HUES6 (cell line): Measurements from ENCODE around the gene LEUTX.
"Not testable (repeated sequence)": the region's sequence is repeated elsewhere in the genome, so short reads cannot be mapped to it uniquely, and the experiment has no call there.

ENCODE experiments used
- H3K27ac ChIP-seq: 2 replicates; pipeline ENCODE4 v1.7.0; 2013; ENCODE audit warnings: low read depth, mild to moderate bottlenecking, low read length, inconsistent platforms
- H3K27me3 ChIP-seq: 2 replicates; pipeline ENCODE4 v1.6.1; 2013; ENCODE audit warnings: low read length; ENCODE audit not compliant: control insufficient read depth, insufficient read depth
- H3K36me3 ChIP-seq: 2 replicates; pipeline ENCODE4 v1.6.1; 2013; ENCODE audit warnings: low read length; ENCODE audit not compliant: control insufficient read depth, insufficient read depth
- H3K4me1 ChIP-seq: 2 replicates; pipeline ENCODE4 v1.6.1; 2013; ENCODE audit warnings: low read length; ENCODE audit not compliant: control insufficient read depth, insufficient read depth
- H3K4me3 ChIP-seq: 2 replicates; pipeline ENCODE4 v1.5.1; 2013; ENCODE audit warnings: low read depth, low read length
- H3K9ac ChIP-seq: one replicate; pipeline ENCODE4 v1.6.1; 2013; ENCODE audit warnings: mild to moderate bottlenecking, low read length
- H3K9me3 ChIP-seq: 2 replicates; pipeline ENCODE4 v1.6.1; 2013; ENCODE audit warnings: low read depth, low read length; ENCODE audit not compliant: control insufficient read depth, insufficient read depth

The LEUTX gene

GRCh38 chr19:39780894-39781293, 2.2 kb downstream of the LEUTX start:
- Histone ChIP-seq H3K9me3 (no peaks in the 10 kb centered on the region), H3K36me3 (no peaks in the 10 kb centered on the region), H3K27ac (no peak overlapping the region), H3K4me1 (no peaks in the 10 kb centered on the region), H3K4me3 (no peak overlapping the region), H3K27me3 (peaks cover 19% of the 10 kb centered on the region; the same call in 1 of the 2 replicates), H3K9ac (no peak overlapping the region)

- H3K9me3 ChIP-seq = no peaks in the 10 kb centered on the region
- no peak overlapping the region for H3K9ac ChIP-seq
- H3K27me3 ChIP-seq = peaks cover 20% of the 10 kb centered on the region; the same call in 1 of the 2 replicates
- no peak overlapping the region for H3K27ac ChIP-seq
- H3K4me1 ChIP-seq = no peaks in the 10 kb centered on the region
- H3K36me3 ChIP-seq = no peaks in the 10 kb centered on the region
- H3K4me3 ChIP-seq = no peak overlapping the region
Measured at GRCh38 chr19:39788244-39788643, 9.6 kb downstream of the LEUTX start.

GRCh38 chr19:39792999-39793546, 14.4 kb downstream of the LEUTX start:
- Histone ChIP-seq H3K4me3 (peak overlapping the region; percentile 83), H3K4me1 (peaks cover 11% of the 10 kb centered on the region), H3K27me3 (no peaks in the 10 kb centered on the region), H3K9me3 (no peaks in the 10 kb centered on the region), H3K27ac (no peak overlapping the region), H3K36me3 (no peaks in the 10 kb centered on the region), H3K9ac (no peak overlapping the region)

GRCh38 chr19:39795001-39795400, 16.3 kb downstream of the LEUTX start:
- Histone ChIP-seq H3K4me1 (peaks cover 11% of the 10 kb centered on the region), H3K27me3 (no peaks in the 10 kb centered on the region), H3K27ac (no peak overlapping the region), H3K9me3 (no peaks in the 10 kb centered on the region), H3K4me3 (no peak overlapping the region), H3K9ac (no peak overlapping the region), H3K36me3 (no peaks in the 10 kb centered on the region)

- Histone ChIP-seq H3K36me3 (no peaks in the 10 kb centered on the region), H3K9ac (peak overlapping the region; percentile 38), H3K27ac (no peak overlapping the region), H3K27me3 (no peaks in the 10 kb centered on the region), H3K9me3 (no peaks in the 10 kb centered on the region), H3K4me1 (peaks cover 11% of the 10 kb centered on the region), H3K4me3 (no peak overlapping the region)
Measured at GRCh38 chr19:39796000-39796498, 17.4 kb downstream of the LEUTX start.

GRCh38 chr19:39797083-39797482, 18.4 kb downstream of the LEUTX start:
- no peak overlapping the region for H3K4me3 ChIP-seq
- no peaks in the 10 kb centered on the region for H3K9me3 ChIP-seq
- H3K9ac ChIP-seq = no peak overlapping the region
- no peaks in the 10 kb centered on the region for H3K27me3 ChIP-seq
- H3K27ac ChIP-seq = no peak overlapping the region
- no peaks in the 10 kb centered on the region for H3K36me3 ChIP-seq
- H3K4me1 ChIP-seq = peaks cover 11% of the 10 kb centered on the region

GRCh38 chr19:39802958-39803357, 24.3 kb downstream of the LEUTX start:
- no peaks in the 10 kb centered on the region for H3K27me3 ChIP-seq
- H3K9ac ChIP-seq = no peak overlapping the region
- peaks cover 9% of the 10 kb centered on the region; the same call in 1 of the 2 replicates for H3K4me1 ChIP-seq
- no peaks in the 10 kb centered on the region for H3K9me3 ChIP-seq
- no peak overlapping the region for H3K27ac ChIP-seq
- H3K36me3 ChIP-seq = no peaks in the 10 kb centered on the region
- no peak overlapping the region for H3K4me3 ChIP-seq

GRCh38 chr19:39805104-39805503, 26.4 kb downstream of the LEUTX start:
- H3K27ac ChIP-seq = no peak overlapping the region

GRCh38 chr19:39807846-39808364, 29.3 kb downstream of the LEUTX start:
- Histone ChIP-seq H3K4me3 (no peak overlapping the region), H3K9ac (no peak overlapping the region), H3K9me3 (peaks cover 4% of the 10 kb centered on the region; the same call in 1 of the 2 replicates), H3K4me1 (peaks cover 7% of the 10 kb centered on the region; the same call in 1 of the 2 replicates), H3K36me3 (no peaks in the 10 kb centered on the region), H3K27me3 (no peaks in the 10 kb centered on the region), H3K27ac (no peak overlapping the region)

More at GRCh38 chr19:39805104-39805503, 26.4 kb downstream of the LEUTX start:
- Histone ChIP-seq H3K36me3 (no peaks in the 10 kb centered on the region), H3K4me3 (no peak overlapping the region), H3K9me3 (peaks cover 4% of the 10 kb centered on the region; the same call in 1 of the 2 replicates), H3K4me1 (peaks cover 9% of the 10 kb centered on the region; the same call in 1 of the 2 replicates), H3K27me3 (no peaks in the 10 kb centered on the region), H3K9ac (no peak overlapping the region)

- not testable (repeated sequence) for H3K27ac ChIP-seq, H3K4me1 ChIP-seq, H3K27me3 ChIP-seq, H3K9ac ChIP-seq, H3K9me3 ChIP-seq, H3K36me3 ChIP-seq, H3K4me3 ChIP-seq
Measured at GRCh38 chr19:39808688-39809087, 30.0 kb downstream of the LEUTX start.

GRCh38 chr19:39809368-39809767, 30.7 kb downstream of the LEUTX start:
- no peaks in the 10 kb centered on the region for H3K27me3 ChIP-seq
- no peak overlapping the region for H3K27ac ChIP-seq
- peaks cover 4% of the 10 kb centered on the region; the same call in 1 of the 2 replicates for H3K9me3 ChIP-seq
- no peaks in the 10 kb centered on the region for H3K36me3 ChIP-seq
- H3K9ac ChIP-seq = no peak overlapping the region
- H3K4me3 ChIP-seq = no peak overlapping the region
- H3K4me1 ChIP-seq = no peaks in the 10 kb centered on the region
